Keratinocyte (primary cell): ENCODE measurements around the gene TPCN2.

Experiments
- EZH2 ChIP-seq: IDR thresholded peaks from one replicate; pipeline ENCODE4 v1.6.1; 2012; ENCODE audit warnings: inconsistent platforms, mild to moderate bottlenecking, low read length, moderate library complexity
- TF ChIP-seq, protein P1 (sequence below), 3 experiments: IDR thresholded peaks in 1 of 3; conservative IDR thresholded peaks in 1 of 3; optimal IDR thresholded peaks in 1 of 3; 2 replicates in 2 of 3; 3 replicates in 1 of 3; pipeline versions ENCODE3 to v1.5.1; 2011; ENCODE audit warnings: low read length in 3 of 3, mild to moderate bottlenecking in 3 of 3, moderate library complexity in 2 of 3, control low read depth in 1 of 3, inconsistent platforms in 1 of 3; ENCODE audit not compliant: insufficient read depth in 2 of 3; ENCODE audit errors: extremely low read depth in 1 of 3

DNA sequence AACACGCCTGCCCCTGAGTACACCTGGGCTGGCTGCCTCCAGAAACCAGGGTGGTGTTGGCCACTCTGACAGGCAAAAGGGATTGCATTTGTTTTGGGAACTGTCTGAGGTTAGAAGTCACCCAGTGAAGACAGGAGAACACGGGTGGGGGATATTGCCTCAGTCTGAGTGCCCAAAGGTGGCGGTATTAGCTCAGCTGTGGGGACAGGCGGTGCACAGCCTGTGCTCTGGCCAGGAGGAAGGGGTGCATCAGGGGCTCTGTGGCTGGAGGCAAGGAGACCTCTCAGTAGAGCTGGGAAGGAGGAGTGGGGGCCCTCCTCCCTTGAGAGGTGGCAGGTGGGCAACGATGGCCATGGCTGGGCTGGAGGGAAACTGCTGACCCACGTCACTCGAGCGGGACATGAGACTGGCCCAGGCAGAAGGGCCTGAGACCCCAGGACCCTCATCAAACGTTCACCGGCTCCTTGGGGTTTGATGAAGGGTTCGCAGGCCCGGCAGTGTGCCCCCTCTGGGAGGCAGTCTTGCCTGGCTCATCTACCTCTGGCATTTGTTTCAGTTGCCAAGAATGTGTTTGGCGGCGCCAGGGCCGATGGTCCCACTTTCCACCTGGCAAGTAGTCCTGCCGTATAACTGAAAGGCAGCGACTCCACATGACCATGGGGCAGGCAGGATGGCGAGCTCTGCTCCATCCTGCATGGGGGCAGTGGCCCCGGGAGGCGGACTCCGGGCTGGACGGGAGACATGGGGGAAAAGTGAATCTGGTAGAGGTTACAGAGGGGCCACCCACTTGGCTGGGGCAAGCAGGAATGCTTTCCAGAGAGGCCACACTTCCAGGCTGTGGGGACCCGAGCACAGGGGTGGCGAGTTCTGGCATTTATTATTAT lies 54.2 kb downstream of the TPCN2 start:
- TF ChIP-seq EZH2: no peak
- TF ChIP-seq, protein P1, sequence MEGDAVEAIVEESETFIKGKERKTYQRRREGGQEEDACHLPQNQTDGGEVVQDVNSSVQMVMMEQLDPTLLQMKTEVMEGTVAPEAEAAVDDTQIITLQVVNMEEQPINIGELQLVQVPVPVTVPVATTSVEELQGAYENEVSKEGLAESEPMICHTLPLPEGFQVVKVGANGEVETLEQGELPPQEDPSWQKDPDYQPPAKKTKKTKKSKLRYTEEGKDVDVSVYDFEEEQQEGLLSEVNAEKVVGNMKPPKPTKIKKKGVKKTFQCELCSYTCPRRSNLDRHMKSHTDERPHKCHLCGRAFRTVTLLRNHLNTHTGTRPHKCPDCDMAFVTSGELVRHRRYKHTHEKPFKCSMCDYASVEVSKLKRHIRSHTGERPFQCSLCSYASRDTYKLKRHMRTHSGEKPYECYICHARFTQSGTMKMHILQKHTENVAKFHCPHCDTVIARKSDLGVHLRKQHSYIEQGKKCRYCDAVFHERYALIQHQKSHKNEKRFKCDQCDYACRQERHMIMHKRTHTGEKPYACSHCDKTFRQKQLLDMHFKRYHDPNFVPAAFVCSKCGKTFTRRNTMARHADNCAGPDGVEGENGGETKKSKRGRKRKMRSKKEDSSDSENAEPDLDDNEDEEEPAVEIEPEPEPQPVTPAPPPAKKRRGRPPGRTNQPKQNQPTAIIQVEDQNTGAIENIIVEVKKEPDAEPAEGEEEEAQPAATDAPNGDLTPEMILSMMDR (optimal IDR thresholded peaks at IDR 0.05 in 1 of 3, IDR thresholded peaks at IDR 0.05 in 1 of 3, conservative IDR thresholded peaks at IDR 0.05 in 1 of 3; ENCODE audit: extremely low read depth in 1 of 3, insufficient read depth in 2 of 3, low read length in 3 of 3): peak in 1 of 3 experiments; percentile 65
